KOPT-K1 (cell line): ENCODE data around the gene GABRR1.

Experiments used
- H3K27ac ChIP-seq: fragments of 200-600 bp; sonication (generic); 2 replicates; pipeline ENCODE4 v1.5.1; 2016; ENCODE audit warnings: antibody characterized with exemption, mild to moderate bottlenecking, low read depth, low read length; ENCODE audit not compliant: poor library complexity, severe bottlenecking
- H3K36me3 ChIP-seq: fragments of 200-600 bp; sonication (generic); 2 replicates; pipeline ENCODE4 v1.5.1; 2017; ENCODE audit warnings: antibody characterized with exemption, mild to moderate bottlenecking, low read length, moderate library complexity; ENCODE audit not compliant: insufficient read depth
- H3K9me3 ChIP-seq: fragments of 200-600 bp; sonication (generic); 2 replicates; pipeline ENCODE4 v1.5.1; 2017; ENCODE audit warnings: antibody characterized with exemption, low read length, mild to moderate bottlenecking; ENCODE audit not compliant: insufficient read depth, poor library complexity, severe bottlenecking

GABRR1 gene

GRCh38 chr6:89217299-89217910 lies at the start of gene GABRR1:
TSS of gene GABRR1 (minus strand) at chr6:89217358. CDS start at chr6:89217322, 36 bp downstream.
- H3K36me3 ChIP-seq: no peaks in the 10 kb centered on the region
- no peak within 1 kb of the TSS for H3K27ac ChIP-seq
- H3K9me3 ChIP-seq: no peaks in the 10 kb centered on the region

GRCh38 chr6:89264296-89264695 lies 47.1 kb upstream of the GABRR1 start:
- no peaks in the 10 kb centered on the region for H3K36me3 ChIP-seq
- no peaks in the 10 kb centered on the region for H3K9me3 ChIP-seq
- no peak overlapping the region for H3K27ac ChIP-seq

DNA sequence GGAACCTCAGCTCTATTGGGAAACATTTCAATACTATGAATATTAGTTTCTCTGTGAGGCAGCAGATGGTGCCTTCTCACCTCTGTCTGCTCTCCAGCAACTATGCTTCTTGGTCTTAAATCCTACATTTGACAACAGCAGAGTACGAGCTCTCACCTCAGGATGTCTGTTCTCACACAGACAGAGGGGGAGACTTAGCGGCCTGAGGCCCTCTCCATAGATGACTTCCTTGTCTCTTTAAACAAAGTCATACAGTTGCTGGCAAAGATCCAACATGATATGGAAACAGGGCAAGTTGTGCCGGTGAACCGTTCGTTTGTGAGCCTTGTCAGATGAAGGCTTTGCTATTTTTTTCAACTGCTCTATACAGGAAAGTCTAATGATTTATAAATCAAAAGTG lies 43.7 kb upstream of the GABRR1 start:
- H3K9me3 ChIP-seq: no peaks in the 10 kb centered on the region
- no peak overlapping the region for H3K27ac ChIP-seq
- H3K36me3 ChIP-seq: no peaks in the 10 kb centered on the region

- no peaks in the 10 kb centered on the region for H3K36me3 ChIP-seq
- no peaks in the 10 kb centered on the region for H3K9me3 ChIP-seq
- H3K27ac ChIP-seq: no peak overlapping the region
Observed at GRCh38 chr6:89260310-89260709, 43.2 kb upstream of the GABRR1 start.

DNA sequence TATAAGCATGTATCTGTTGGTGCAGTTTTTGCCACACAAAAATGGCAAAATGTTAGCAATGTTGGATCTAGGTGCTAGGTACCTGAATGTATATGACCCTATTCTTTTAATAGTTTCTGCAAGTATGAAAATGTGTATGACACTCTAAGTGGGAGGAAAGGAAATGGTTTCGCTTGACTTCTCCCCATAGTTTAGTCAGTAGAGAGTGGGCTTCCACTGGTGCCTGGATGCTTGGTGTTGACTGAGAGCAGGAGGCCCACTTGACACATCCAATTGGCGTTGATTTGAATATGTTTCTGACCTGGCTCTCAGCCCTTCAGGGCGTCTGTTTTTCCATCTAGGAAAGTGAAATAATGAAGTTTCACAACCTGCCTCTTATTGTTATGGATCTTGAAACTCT lies 41.8 kb upstream of the GABRR1 start:
- H3K36me3 ChIP-seq: no peaks in the 10 kb centered on the region
- no peaks in the 10 kb centered on the region for H3K9me3 ChIP-seq
- H3K27ac ChIP-seq: no peak overlapping the region

DNA sequence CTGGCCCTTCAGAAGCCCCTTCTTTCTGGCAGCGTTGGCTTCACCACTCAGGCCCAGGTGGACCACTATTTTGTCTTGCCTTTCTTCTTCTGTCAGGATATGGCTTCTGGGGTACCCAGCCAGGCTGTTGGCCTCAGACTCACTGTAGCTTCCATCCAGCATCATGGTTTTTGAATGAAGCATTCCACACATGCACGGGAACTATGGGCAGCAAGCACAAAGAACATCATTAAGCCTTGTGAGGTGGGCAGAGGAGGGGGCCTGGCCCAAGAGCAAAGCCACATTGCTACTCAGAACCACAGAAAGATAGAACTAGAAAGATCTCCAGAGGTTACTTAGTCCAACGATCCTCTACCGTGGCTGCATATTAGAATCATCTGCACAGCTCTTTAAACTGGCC lies 40.6 kb upstream of the GABRR1 start:
- Histone ChIP-seq H3K27ac (no peak overlapping the region), H3K9me3 (no peaks in the 10 kb centered on the region), H3K36me3 (no peaks in the 10 kb centered on the region)

GRCh38 chr6:89257346-89257745 lies 40.2 kb upstream of the GABRR1 start:
- no peaks in the 10 kb centered on the region for H3K9me3 ChIP-seq
- H3K27ac ChIP-seq: no peak overlapping the region
- no peaks in the 10 kb centered on the region for H3K36me3 ChIP-seq

DNA sequence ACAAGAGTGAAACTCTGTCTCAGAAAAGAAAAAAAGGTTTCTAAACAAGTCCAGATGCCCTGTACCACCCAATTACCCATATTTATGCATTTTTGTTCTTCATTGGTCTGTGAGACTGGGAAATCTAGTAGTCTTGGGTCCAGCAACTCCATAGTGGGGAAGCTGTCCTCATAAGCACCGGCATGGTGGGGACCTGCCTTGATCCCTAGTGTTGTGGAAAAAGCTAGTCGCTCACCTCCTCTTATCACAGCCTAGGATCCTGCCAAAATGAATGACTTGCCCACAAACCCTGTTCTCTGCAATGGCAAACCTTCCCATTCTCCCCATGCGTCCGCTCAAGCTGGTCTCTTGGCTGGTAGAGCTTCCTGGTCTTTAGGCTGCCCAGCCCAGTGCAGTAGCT lies 38.3 kb upstream of the GABRR1 start:
- Histone ChIP-seq H3K9me3 (no peaks in the 10 kb centered on the region), H3K27ac (no peak overlapping the region), H3K36me3 (no peaks in the 10 kb centered on the region)

- no peaks in the 10 kb centered on the region for H3K36me3 ChIP-seq
- H3K9me3 ChIP-seq: no peaks in the 10 kb centered on the region
- no peak overlapping the region for H3K27ac ChIP-seq
Observed at GRCh38 chr6:89254569-89254968, 37.4 kb upstream of the GABRR1 start.

GRCh38 chr6:89252907-89253306 lies 35.7 kb upstream of the GABRR1 start:
- H3K9me3 ChIP-seq: no peaks in the 10 kb centered on the region
- no peaks in the 10 kb centered on the region for H3K36me3 ChIP-seq
- H3K27ac ChIP-seq: no peak overlapping the region

DNA sequence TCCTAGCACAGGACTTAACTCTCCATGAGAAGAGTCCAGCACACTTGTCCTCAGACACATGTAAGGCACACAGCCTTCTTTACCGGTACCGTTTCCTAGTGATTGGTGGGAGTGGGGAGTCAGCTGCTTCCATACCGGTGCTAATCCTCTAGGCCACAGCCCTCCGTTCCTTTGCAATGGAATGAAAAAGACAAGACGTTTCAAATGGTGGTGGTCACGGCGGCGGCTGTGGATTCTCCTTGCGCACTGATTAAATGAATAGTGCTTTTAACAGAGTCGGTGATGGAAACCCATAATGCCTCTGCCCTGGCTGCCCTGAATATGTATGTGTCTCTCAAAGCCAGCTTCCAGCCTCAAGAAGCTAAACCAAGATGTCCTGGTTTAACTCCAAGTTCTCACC lies 34.8 kb upstream of the GABRR1 start:
- no peak overlapping the region for H3K27ac ChIP-seq
- H3K9me3 ChIP-seq: no peaks in the 10 kb centered on the region
- no peaks in the 10 kb centered on the region for H3K36me3 ChIP-seq

GRCh38 chr6:89251170-89251569 lies 34.0 kb upstream of the GABRR1 start:
- Histone ChIP-seq H3K36me3 (no peaks in the 10 kb centered on the region), H3K9me3 (no peaks in the 10 kb centered on the region), H3K27ac (no peak overlapping the region)

GRCh38 chr6:89250239-89250638 lies 33.1 kb upstream of the GABRR1 start:
- Histone ChIP-seq H3K36me3 (no peaks in the 10 kb centered on the region), H3K9me3 (no peaks in the 10 kb centered on the region), H3K27ac (no peak overlapping the region)

GRCh38 chr6:89244241-89244985 lies 27.3 kb upstream of the GABRR1 start:
- Histone ChIP-seq H3K36me3 (no peaks in the 10 kb centered on the region), H3K9me3 (no peaks in the 10 kb centered on the region), H3K27ac (no peak overlapping the region)

GRCh38 chr6:89243331-89243629 lies 26.1 kb upstream of the GABRR1 start:
- Histone ChIP-seq H3K9me3 (no peaks in the 10 kb centered on the region), H3K27ac (no peak overlapping the region), H3K36me3 (no peaks in the 10 kb centered on the region)
